GM21360 (cell line): ENCODE measurements around the gene MUC3A.
"Not testable (repeated sequence)": the region's sequence is repeated elsewhere in the genome, so short reads cannot be mapped to it uniquely, and the experiment has no call there.

Source experiments
- ATAC-seq: cut with Tn5 transposase; IDR thresholded peaks from one replicate; pipeline ENCODE4 v1.9.1; 2021; ENCODE audit warnings: mild to moderate bottlenecking, moderate library complexity; ENCODE audit not compliant: unreplicated experiment

Gene MUC3A

GRCh38 chr7:100949227-100949932 lies at the start of gene MUC3A:
Gene MUC3A, plus strand, starts transcription at chr7:100949534. Its CDS starts 91 bp downstream, at chr7:100949625.
- no peak for ATAC-seq

- ATAC-seq = no peak
These were observed 48.4 kb upstream of the MUC3A start for GRCh38 chr7:100900978-100901377.

- ATAC-seq = no peak
These were observed 47.4 kb upstream of the MUC3A start for GRCh38 chr7:100901921-100902332.

- no peak for ATAC-seq
These were observed 46.7 kb upstream of the MUC3A start for GRCh38 chr7:100902638-100903037.

- ATAC-seq = no peak
These were observed 40.8 kb upstream of the MUC3A start for GRCh38 chr7:100908512-100908911.

- not testable (repeated sequence) for ATAC-seq
These were observed 38.9 kb upstream of the MUC3A start for GRCh38 chr7:100910443-100910842.

- no peak for ATAC-seq
These were observed 37.9 kb upstream of the MUC3A start for GRCh38 chr7:100911484-100911883.

- ATAC-seq = no peak
These were observed 35.0 kb upstream of the MUC3A start for GRCh38 chr7:100914208-100914878.

GRCh38 chr7:100914879-100915447 lies 34.4 kb upstream of the MUC3A start:
- no peak for ATAC-seq

GRCh38 chr7:100919335-100919734 lies 30.0 kb upstream of the MUC3A start:
- ATAC-seq = not testable (repeated sequence)

GRCh38 chr7:100919779-100920437 lies 29.4 kb upstream of the MUC3A start:
- not testable (repeated sequence) for ATAC-seq

- ATAC-seq = no peak
These were observed 28.3 kb upstream of the MUC3A start for GRCh38 chr7:100921039-100921438.

GRCh38 chr7:100923616-100924015 lies 25.7 kb upstream of the MUC3A start:
- not testable (repeated sequence) for ATAC-seq

- ATAC-seq = no peak
These were observed 19.5 kb upstream of the MUC3A start for GRCh38 chr7:100929808-100930174.

GRCh38 chr7:100933734-100934133 lies 15.6 kb upstream of the MUC3A start:
- no peak for ATAC-seq

- not testable (repeated sequence) for ATAC-seq
These were observed 14.0 kb upstream of the MUC3A start for GRCh38 chr7:100935381-100935780.

GRCh38 chr7:100936167-100936566 lies 13.2 kb upstream of the MUC3A start:
- not testable (repeated sequence) for ATAC-seq

- ATAC-seq = no peak
These were observed 7.1 kb upstream of the MUC3A start for GRCh38 chr7:100942045-100942774.

GRCh38 chr7:100943693-100944092 lies 5.6 kb upstream of the MUC3A start:
- no peak for ATAC-seq

- ATAC-seq = no peak
These were observed 5.2 kb upstream of the MUC3A start for GRCh38 chr7:100944138-100944537.

GRCh38 chr7:100946111-100946510 lies 3.2 kb upstream of the MUC3A start:
- ATAC-seq = no peak
